GM12874 (cell line): ENCODE results near the gene DYRK1A.

Source experiments
- TF ChIP-seq, protein P1 (sequence below): IDR thresholded peaks from 2 replicates; pipeline ENCODE4 v1.5.1; 2011; ENCODE audit warnings: low read depth, mild to moderate bottlenecking, control low read depth, low read length, moderate library complexity; ENCODE audit not compliant: insufficient read depth

The DYRK1A gene

DNA sequence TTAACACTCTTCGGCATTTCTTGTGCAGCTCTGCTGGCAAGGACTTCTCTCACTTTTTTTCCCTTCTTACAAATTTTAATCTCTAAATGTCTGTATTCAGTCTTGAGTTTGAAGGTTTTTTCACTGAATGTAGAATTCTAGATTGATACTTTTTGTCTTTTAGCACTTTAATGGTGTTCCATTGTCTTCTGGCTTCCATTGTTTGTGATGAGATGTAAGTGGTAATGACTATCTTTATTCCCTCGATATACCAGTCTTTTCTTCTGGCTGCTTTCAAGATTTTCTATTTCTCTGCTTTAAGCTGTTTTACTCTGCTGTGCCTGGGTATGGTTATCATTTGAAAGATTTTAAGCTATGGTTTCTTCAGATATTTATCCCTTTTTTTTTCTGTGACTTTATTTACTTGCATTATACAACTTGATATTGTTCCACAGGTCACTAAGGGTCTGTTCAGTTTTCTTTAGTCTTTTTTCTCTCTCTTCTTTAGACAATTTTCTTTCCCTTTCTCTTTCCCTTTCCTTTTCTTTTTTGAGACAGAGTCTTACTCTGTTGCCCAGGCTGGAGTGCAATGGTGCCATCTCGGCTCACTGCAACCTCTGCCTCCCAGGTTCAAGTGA lies 35.8 kb downstream of the DYRK1A start:
- TF ChIP-seq, protein P1, sequence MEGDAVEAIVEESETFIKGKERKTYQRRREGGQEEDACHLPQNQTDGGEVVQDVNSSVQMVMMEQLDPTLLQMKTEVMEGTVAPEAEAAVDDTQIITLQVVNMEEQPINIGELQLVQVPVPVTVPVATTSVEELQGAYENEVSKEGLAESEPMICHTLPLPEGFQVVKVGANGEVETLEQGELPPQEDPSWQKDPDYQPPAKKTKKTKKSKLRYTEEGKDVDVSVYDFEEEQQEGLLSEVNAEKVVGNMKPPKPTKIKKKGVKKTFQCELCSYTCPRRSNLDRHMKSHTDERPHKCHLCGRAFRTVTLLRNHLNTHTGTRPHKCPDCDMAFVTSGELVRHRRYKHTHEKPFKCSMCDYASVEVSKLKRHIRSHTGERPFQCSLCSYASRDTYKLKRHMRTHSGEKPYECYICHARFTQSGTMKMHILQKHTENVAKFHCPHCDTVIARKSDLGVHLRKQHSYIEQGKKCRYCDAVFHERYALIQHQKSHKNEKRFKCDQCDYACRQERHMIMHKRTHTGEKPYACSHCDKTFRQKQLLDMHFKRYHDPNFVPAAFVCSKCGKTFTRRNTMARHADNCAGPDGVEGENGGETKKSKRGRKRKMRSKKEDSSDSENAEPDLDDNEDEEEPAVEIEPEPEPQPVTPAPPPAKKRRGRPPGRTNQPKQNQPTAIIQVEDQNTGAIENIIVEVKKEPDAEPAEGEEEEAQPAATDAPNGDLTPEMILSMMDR: no peak

DNA sequence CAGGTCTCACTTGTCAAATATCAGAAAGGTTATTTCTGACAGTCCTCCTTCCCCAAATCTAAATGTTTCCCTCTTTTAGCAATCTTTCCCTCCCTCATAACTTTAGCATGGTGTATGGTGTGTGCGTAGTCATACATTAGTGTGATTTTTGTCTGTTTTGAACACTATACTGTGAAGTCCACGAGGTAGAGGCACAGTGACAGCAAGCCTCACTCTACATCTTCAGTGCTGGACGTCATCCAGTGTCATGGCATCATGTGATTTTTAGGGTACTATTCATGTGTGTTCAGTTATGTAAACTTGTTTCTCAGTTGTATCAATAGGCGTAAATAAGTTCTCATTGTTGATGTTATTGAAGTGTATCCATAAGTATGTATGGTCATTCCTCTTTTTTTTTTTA lies 39.1 kb downstream of the DYRK1A start:
- TF ChIP-seq, protein P1: no peak

DNA sequence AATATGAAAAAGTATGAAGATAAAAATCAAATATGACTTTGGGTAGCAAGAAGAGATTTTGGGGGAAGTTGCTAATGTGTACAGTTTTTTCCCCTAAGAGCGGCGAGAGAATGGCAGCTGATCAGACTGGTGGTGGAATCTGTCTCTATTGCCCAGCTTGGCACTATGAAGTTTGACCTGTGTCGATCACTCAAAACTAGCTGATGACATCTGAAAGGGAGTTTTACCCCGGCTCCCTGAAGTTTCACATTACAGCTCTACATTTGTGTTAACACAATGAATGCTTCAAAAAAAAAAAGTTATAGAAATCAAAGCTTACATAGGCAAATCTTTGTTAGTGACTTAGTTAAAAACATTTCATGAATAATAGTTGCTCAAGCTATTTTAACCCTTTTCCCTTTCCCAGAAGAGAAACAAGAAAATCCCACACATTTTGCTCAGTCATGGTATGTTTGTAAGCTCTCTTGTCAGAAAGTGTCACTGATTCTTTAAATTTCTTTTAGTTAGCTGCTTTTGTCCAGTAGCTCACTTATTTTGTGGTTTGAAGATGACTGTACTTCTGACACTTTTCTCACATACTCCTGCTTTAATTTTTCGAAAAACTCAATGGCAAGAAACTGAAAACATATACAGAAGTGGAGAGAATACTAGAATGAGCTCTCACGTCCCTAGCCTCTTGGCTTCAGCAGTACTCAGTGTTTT lies 41.3 kb downstream of the DYRK1A start:
- TF ChIP-seq, protein P1: no peak

DNA sequence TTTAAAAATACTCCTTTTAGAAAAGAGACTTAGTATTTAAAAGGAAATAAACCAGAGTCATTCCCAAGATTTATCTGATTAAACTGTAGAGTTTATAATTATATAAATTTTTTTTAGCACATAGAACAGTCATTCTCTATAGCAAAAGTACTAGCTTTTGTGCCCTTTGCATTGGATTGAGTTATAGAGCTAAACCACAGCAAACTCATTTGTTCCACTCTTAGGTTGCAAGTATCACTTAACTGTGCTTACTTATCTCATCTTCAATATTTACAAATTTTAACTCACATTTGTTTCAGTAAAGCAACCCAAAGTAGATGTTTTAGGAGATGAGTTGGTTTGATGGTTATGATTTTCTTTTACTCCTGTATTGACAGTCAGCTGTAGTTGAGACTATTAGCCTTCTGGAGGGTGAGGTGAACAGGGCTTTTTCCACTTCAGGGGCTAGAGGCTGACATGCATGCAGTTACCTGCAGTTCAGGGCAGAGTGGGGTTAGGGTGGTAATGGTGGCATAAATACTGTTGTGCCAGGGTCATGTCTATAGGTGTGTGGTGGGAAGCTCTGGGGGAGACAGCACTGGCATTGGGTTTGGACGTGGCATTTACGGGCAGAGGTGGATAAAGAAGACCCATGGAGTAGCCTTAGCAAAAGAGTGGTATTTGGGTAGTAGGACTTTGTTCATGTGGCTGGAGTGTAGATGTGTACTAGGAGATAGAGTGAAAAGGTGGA lies 42.1 kb downstream of the DYRK1A start:
- TF ChIP-seq, protein P1: no peak

DNA sequence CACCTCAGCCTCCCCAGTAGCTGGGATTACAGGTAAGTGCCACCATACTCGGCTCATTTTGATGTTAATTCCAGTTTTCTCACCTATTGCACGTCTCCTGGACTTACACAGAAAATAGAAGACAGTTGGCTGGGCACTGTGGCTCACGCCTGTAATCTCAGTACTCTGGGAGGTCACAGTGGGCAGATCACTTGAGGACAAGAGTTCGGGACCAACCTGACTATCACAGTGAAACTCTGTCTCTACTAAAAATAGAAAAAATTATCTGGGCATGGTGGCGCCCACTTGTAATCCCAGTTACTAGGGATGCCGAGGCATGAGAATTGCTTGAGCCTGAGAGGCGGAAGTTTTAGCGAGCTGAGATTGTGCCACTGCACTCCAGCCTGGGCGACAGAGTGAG lies 44.1 kb downstream of the DYRK1A start:
- TF ChIP-seq, protein P1: no peak

DNA sequence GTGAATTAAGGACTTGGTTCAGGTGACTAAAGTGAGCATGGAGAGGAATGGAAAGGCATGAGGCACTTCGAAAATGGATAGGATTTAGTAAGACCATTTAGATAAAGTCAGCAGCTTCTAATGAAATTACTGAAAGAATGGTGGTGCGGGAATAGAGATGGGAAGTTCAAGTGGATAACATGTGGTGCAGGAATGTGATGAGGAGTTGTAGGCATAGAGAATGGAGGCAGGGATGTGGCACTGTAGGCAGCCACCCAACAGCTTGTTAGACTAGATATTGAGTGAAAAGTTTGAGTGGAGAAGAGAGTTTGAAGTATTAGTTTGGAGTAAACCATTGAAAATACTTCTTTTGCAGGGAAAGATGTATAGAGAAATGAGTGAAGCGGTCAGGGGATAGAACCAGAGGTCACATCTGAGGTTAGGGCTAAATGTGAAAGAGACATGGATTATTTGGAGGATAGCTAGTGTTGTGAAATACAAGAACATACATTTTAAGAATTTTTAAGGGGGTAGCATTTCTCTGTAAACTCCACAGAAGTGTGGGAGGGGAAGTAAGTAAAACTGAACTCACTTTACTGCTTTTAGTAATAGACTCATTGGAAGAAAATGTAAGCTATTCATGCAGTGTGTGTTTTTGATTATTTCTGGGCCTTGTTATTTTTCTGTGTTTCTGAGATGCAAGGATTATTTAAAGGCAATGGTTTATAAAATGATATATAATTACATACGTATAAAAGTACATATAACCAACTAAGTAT lies 46.2 kb downstream of the DYRK1A start:
- TF ChIP-seq, protein P1: no peak
